ENCODE measurements around the gene RUVBL2. TPM values are rescaled to one million over a fixed set of nuclear protein-coding genes. Genes with fewer than 3 reads are reported as not detected.

RUVBL2 gene
- total RNA-seq, 1 experiment from 2014 or later, result 170 TPM

DNA sequence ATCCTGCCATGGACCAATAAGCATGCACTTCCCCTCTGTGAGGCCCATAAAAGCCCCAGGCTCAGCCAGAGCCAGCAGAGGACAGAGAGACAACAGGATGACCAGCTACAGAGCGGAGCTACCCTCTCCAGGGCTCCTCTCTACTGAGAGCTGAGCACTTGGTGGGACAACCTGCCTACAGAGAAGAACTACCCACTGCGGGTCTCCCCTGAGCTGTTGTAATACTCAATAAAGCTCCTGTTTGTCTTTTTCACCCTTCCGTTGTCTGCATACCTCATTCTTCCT lies 46.5 kb upstream of the RUVBL2 start:
- intact Hi-C loops (cut with micrococcal nuclease; ENCODE audit: unreplicated experiment) (no loop called here), in situ Hi-C loops (cut with HindIII; ENCODE audit: low pct_unique_long_range_greater_than_20kb, low sequenced_read_pairs) (no loop called here)
- no peak overlapping the region for H3K4me3 ChIP-seq (ENCODE audit: low read depth in 2 of 2, low read length in 2 of 2)
- no peaks in the 10 kb centered on the region for H3K27me3 ChIP-seq (ENCODE audit: control insufficient read depth, insufficient read depth, low read length)
- ChIA-PET CTCF (no interaction called here), POLR2A (no interaction called here)
- no peaks in the 10 kb centered on the region for H3K36me3 ChIP-seq (ENCODE audit: control insufficient read depth, insufficient read depth, low read length)
- TF ChIP-seq, protein P1, sequence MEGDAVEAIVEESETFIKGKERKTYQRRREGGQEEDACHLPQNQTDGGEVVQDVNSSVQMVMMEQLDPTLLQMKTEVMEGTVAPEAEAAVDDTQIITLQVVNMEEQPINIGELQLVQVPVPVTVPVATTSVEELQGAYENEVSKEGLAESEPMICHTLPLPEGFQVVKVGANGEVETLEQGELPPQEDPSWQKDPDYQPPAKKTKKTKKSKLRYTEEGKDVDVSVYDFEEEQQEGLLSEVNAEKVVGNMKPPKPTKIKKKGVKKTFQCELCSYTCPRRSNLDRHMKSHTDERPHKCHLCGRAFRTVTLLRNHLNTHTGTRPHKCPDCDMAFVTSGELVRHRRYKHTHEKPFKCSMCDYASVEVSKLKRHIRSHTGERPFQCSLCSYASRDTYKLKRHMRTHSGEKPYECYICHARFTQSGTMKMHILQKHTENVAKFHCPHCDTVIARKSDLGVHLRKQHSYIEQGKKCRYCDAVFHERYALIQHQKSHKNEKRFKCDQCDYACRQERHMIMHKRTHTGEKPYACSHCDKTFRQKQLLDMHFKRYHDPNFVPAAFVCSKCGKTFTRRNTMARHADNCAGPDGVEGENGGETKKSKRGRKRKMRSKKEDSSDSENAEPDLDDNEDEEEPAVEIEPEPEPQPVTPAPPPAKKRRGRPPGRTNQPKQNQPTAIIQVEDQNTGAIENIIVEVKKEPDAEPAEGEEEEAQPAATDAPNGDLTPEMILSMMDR (IDR thresholded peaks at IDR 0.05), result no peak
- TF ChIP-seq SIN3A (IDR thresholded peaks at IDR 0.05; ENCODE audit: borderline replicate concordance, insufficient read depth, low read depth, low read length) (no peak), TCF7L2 (IDR thresholded peaks at IDR 0.05; ENCODE audit: low read depth, low read length) (no peak), POLR2AphosphoS5 (IDR thresholded peaks at IDR 0.05; ENCODE audit: low read depth, low read length) (no peak)
- TF ChIP-seq, protein P2, sequence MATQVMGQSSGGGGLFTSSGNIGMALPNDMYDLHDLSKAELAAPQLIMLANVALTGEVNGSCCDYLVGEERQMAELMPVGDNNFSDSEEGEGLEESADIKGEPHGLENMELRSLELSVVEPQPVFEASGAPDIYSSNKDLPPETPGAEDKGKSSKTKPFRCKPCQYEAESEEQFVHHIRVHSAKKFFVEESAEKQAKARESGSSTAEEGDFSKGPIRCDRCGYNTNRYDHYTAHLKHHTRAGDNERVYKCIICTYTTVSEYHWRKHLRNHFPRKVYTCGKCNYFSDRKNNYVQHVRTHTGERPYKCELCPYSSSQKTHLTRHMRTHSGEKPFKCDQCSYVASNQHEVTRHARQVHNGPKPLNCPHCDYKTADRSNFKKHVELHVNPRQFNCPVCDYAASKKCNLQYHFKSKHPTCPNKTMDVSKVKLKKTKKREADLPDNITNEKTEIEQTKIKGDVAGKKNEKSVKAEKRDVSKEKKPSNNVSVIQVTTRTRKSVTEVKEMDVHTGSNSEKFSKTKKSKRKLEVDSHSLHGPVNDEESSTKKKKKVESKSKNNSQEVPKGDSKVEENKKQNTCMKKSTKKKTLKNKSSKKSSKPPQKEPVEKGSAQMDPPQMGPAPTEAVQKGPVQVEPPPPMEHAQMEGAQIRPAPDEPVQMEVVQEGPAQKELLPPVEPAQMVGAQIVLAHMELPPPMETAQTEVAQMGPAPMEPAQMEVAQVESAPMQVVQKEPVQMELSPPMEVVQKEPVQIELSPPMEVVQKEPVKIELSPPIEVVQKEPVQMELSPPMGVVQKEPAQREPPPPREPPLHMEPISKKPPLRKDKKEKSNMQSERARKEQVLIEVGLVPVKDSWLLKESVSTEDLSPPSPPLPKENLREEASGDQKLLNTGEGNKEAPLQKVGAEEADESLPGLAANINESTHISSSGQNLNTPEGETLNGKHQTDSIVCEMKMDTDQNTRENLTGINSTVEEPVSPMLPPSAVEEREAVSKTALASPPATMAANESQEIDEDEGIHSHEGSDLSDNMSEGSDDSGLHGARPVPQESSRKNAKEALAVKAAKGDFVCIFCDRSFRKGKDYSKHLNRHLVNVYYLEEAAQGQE (IDR thresholded peaks at IDR 0.05; ENCODE audit: insufficient read depth in 1 of 2, low read depth in 2 of 2, low read length in 1 of 2), result no peak
- BruUV-seq (replicated peaks), result no TSS peak
- H3K9me3 ChIP-seq (ENCODE audit: control insufficient read depth, insufficient read depth, low read depth, low read length), result no peaks in the 10 kb centered on the region
- no peaks in the 10 kb centered on the region for H3K4me1 ChIP-seq (ENCODE audit: control insufficient read depth, insufficient read depth, low read length)
- H3K27ac ChIP-seq (ENCODE audit: low read length), result no peak overlapping the region
- no peak for ATAC-seq
- no peak for DNase-seq (ENCODE audit: low read depth, low spot score)

DNA sequence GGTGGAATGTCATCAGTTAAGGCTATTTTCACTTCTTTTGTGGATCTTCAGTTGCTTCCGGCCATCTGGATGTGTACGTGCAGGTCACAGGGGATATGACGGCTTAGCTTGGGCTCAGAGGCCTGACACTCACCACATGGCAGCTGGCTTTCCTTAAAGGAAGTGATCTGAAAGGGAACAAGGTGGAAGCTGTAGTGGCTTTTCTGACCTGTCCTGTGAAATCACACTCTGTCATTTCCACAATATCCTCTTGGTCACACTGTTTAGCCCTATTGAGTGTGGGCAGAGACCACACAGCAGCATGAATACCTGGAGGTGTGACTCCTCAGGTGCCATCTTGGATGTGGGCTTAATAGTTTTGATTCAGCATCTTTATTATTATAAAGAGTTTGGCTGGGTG lies 43.5 kb upstream of the RUVBL2 start:
- Histone ChIP-seq H3K36me3 (ENCODE audit: control insufficient read depth, insufficient read depth, low read length) (no peaks in the 10 kb centered on the region), H3K27me3 (ENCODE audit: control insufficient read depth, insufficient read depth, low read length) (no peaks in the 10 kb centered on the region), H3K4me1 (ENCODE audit: control insufficient read depth, insufficient read depth, low read length) (no peaks in the 10 kb centered on the region), H3K9me3 (ENCODE audit: control insufficient read depth, insufficient read depth, low read depth, low read length) (no peaks in the 10 kb centered on the region), H3K4me3 (ENCODE audit: low read depth in 2 of 2, low read length in 2 of 2) (no peak overlapping the region), H3K27ac (ENCODE audit: low read length) (no peak overlapping the region)
- in situ Hi-C loops (cut with HindIII; ENCODE audit: low pct_unique_long_range_greater_than_20kb, low sequenced_read_pairs), result no loop called here
- no peak for DNase-seq (ENCODE audit: low read depth, low spot score)
- ATAC-seq, result no peak
- BruUV-seq (replicated peaks), result no TSS peak
- no peak for TF ChIP-seq POLR2AphosphoS5 (IDR thresholded peaks at IDR 0.05; ENCODE audit: low read depth, low read length)
- TF ChIP-seq SIN3A (IDR thresholded peaks at IDR 0.05; ENCODE audit: borderline replicate concordance, insufficient read depth, low read depth, low read length), result no peak
- TF ChIP-seq, protein P2 (IDR thresholded peaks at IDR 0.05; ENCODE audit: insufficient read depth in 1 of 2, low read depth in 2 of 2, low read length in 1 of 2), result no peak
- no peak for TF ChIP-seq TCF7L2 (IDR thresholded peaks at IDR 0.05; ENCODE audit: low read depth, low read length)
- TF ChIP-seq, protein P1 (IDR thresholded peaks at IDR 0.05), result no peak
- ChIA-PET CTCF (no interaction called here), POLR2A (no interaction called here)
- intact Hi-C loops (cut with micrococcal nuclease; ENCODE audit: unreplicated experiment), result no loop called here
